HG03342 (cell line): ENCODE data around the gene BZW1.

Experiments used
- ATAC-seq: cut with Tn5 transposase; IDR thresholded peaks from one replicate; pipeline ENCODE4 v1.9.1; 2021; ENCODE audit warnings: mild to moderate bottlenecking, moderate library complexity; ENCODE audit not compliant: unreplicated experiment

Gene BZW1

GRCh38 chr2:200871151-200871550 is 59.4 kb downstream of the BZW1 start:
- ATAC-seq: no peak

DNA sequence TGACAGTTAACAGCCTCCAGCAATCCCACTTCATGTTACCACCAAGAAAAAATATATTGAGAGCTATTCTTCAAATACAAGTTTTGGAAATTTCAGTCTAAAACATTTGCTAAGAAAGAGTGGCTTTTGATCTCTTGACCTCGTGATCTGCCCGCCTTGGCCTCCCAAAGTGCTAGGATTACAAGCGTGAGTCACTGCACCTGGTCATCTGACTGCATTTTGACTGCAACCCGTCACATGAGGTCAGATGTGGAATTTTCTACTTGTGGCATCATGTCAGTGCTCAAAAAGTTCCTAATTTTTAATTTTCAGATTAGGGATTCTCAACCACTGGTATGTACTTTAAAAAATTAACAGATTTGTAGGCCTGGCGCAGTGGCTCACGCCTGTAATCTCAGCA is 61.9 kb downstream of the BZW1 start:
- ATAC-seq: no peak
